Mesodermal cell (in vitro differentiated cells): ENCODE results near the gene MYO5B.

Source experiments
- H3K27ac ChIP-seq: 2 replicates; pipeline ENCODE4 v1.7.0; 2013; ENCODE audit warnings: mild to moderate bottlenecking, low read depth, low read length, moderate library complexity; ENCODE audit not compliant: severe bottlenecking
- H3K36me3 ChIP-seq: 2 replicates; pipeline ENCODE4 v1.7.1; 2013; ENCODE audit warnings: mild to moderate bottlenecking, low read length, moderate library complexity; ENCODE audit not compliant: control insufficient read depth, insufficient read depth
- H3K4me1 ChIP-seq: one replicate; pipeline ENCODE4 v1.7.1; 2013; ENCODE audit warnings: mild to moderate bottlenecking, low read length; ENCODE audit not compliant: insufficient read depth, control insufficient read depth, poor library complexity, severe bottlenecking
- H3K4me3 ChIP-seq: 2 replicates; pipeline ENCODE4 v1.7.0; 2013; ENCODE audit warnings: low read length, control low read depth, mild to moderate bottlenecking; ENCODE audit not compliant: insufficient read depth, poor library complexity, severe bottlenecking; ENCODE audit errors: extremely low read depth
- H3K9me3 ChIP-seq: 2 replicates; pipeline ENCODE4 v1.7.1; 2013; ENCODE audit warnings: mild to moderate bottlenecking, low read length, moderate library complexity; ENCODE audit not compliant: control insufficient read depth
- WGBS, 2 experiments: methylation state at CpG; one replicate each; pipeline ENCODE4 v1.1.5; 2013; ENCODE audit warnings: missing lambda C conversion rate in 2 of 2; ENCODE audit not compliant: insufficient coverage in 2 of 2; 5-methylcytosine and 5-hydroxymethylcytosine counted together

MYO5B gene

DNA sequence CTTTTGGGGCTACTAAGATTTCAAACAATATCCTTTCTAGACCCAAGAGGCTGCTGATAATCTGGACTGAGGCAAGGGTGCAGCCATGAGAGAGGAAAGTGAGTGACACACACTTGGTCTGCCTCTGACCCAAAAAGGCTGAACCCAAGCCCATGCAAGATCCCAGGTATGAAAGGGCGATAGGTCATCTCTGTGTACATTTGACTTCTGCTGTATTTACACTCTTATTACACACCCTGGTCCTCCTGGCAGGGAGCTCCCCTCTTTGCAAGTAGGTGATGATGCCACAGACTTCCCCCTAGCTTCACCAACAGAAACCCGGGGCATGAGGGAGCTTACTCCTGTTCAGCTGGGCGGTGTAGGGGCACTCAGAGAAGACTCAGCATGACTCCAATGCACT lies 319.8 kb downstream of the MYO5B start:
- H3K27ac ChIP-seq = no peak overlapping the region
- no peaks in the 10 kb centered on the region for H3K36me3 ChIP-seq
- peaks cover 2% of the 10 kb centered on the region for H3K9me3 ChIP-seq
- H3K4me1 ChIP-seq = peaks cover 12% of the 10 kb centered on the region
- H3K4me3 ChIP-seq = no peak overlapping the region
- 85 to 94% methylated on average over 3 of the region's 3 CpGs for WGBS, 2 experiments

DNA sequence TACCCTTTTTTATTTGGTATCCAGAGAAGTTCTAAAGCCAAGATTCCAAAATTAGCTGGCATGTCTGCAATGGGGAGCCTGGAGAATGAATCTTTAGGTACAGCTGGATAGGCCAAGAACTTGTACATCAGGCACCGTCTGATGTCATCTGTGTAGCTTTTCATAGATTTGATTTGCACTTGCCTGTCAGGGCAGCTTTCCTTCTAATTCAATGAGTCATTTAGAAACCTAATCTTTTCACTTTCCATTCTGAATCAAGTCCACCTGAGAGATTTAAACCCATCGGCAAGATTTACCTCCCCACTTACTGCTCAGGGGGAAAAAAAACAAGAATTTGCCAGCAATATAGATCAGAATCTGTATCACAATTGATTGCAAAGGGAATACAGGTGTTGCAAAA lies 320.7 kb downstream of the MYO5B start:
- no peaks in the 10 kb centered on the region for H3K9me3 ChIP-seq
- H3K36me3 ChIP-seq = no peaks in the 10 kb centered on the region
- 100% methylated on average over 1 of the region's 2 CpGs for WGBS, 2 experiments
- H3K4me1 ChIP-seq = peaks cover 12% of the 10 kb centered on the region
- H3K4me3 ChIP-seq = no peak overlapping the region
- no peak overlapping the region for H3K27ac ChIP-seq

DNA sequence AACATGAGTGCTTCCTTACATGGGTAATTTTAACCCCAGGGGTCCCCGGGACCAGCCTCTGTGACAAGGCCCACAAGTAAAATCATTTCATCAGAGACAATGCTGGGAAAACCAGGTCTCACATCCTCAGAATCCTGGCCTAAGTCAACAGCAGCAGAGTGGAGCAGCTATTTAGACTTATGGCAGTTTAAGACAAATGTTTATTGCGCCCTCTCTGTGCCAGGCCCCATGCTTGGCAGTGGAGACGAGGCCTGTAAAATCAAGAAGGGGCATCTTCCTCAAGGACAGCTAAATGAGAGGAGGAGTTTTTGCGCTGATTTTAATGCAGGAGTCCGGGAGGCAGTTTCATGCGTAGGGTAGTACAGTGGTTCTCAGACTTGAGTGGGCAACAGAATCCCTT lies 325.6 kb downstream of the MYO5B start:
- WGBS, 2 experiments = 61 to 74% methylated on average over 4 to 5 of the region's 6 CpGs

DNA sequence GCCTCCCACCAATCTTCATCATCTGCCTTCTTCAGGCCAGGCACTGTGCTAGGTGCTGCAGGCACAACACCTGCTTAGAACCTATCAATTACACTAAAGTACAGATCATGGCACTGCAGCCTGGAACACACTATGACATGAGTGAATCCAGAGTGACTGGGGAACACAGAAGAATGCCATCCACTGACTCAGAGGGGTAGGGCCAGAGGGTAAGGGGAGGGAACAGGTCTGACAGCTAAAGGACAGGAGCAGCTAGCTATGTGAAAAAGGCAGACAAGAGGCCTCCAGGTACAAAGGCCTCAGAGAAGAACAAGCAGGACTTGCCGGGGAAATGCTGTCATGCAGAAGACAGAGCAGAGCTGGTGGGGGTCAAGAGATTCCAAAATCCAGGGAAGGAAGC lies 328.3 kb downstream of the MYO5B start:
- no peaks in the 10 kb centered on the region for H3K4me1 ChIP-seq
- no peak overlapping the region for H3K27ac ChIP-seq
- H3K9me3 ChIP-seq = no peaks in the 10 kb centered on the region
- no peak overlapping the region for H3K4me3 ChIP-seq
- no peaks in the 10 kb centered on the region for H3K36me3 ChIP-seq
- WGBS, 2 experiments = 100% methylated on average over 1 of the region's 1 CpG

More for the DNA sequence above, 325.6 kb downstream of the MYO5B start:
- no peak overlapping the region for H3K4me3 ChIP-seq
- no peaks in the 10 kb centered on the region for H3K9me3 ChIP-seq
- no peaks in the 10 kb centered on the region for H3K36me3 ChIP-seq
- H3K4me1 ChIP-seq = no peaks in the 10 kb centered on the region
- H3K27ac ChIP-seq = no peak overlapping the region

DNA sequence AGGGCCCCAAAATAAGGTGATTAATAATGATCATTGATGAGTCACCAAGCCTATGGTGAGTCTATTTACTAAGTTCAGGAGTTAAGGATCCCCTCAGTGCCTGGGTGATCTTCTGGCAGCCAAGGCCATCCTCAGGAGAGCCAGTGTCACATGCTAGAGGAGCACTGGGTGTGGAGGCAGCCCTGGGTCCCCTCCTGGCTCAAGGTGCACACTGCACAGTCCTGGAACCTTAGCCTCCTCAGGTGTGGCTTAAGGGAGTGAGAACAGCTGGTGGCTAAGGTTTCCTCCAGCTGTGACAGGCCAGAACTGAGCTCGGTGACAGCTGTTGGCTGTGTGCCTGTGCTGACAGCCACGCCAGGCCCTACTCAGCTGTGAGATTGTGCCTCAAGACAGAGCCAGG lies 329.5 kb downstream of the MYO5B start:
- Histone ChIP-seq H3K27ac (no peak overlapping the region), H3K9me3 (no peaks in the 10 kb centered on the region), H3K36me3 (no peaks in the 10 kb centered on the region), H3K4me1 (no peaks in the 10 kb centered on the region), H3K4me3 (no peak overlapping the region)
- 100% methylated on average over 2 of the region's 2 CpGs for WGBS, 2 experiments

DNA sequence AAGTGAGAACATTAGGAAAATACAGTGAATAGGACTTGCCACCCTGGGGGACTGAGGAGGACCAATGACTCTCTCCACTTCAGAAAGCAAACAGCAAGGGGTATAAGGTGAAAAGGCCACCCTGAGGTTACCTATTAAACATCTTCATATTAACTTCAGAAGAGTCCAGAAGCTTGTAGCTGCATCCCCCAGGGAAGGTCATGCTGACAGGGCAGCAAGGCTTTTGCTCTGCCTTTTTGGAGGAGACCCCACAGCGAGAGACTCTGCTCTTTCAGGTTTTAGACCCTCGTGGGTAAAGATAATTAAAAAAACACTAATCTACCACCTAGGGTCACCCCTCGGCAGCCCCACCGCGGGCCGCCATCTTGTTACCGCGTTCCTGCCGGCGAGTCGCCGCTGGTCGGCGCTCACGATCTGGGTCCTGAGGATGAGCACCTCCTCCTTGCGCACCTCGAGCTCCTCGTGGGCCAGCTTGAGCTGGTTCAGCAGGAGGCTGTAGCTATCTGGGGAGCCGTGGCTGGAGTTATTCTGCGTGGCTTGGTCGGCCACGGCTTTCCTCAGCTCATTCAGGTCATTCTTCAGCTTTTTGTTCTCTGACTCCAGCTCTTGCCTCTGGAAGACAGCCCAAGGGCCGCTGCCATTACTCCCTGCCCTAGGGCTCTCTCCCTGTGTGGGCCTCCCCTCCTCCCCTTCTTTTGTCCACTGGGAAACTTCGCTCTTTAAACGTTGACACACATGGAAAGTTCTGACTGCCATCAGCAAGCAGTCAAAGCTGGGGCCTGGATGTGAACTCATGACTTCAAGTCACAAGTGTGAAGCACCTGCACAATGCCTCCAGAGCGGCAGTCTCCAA lies 331.0 kb downstream of the MYO5B start:
- Histone ChIP-seq H3K36me3 (no peaks in the 10 kb centered on the region), H3K27ac (no peak overlapping the region), H3K4me3 (no peak overlapping the region), H3K4me1 (peaks cover 5% of the 10 kb centered on the region), H3K9me3 (no peaks in the 10 kb centered on the region)
- 89 to 91% methylated on average over 25 to 26 of the region's 26 CpGs for WGBS, 2 experiments

DNA sequence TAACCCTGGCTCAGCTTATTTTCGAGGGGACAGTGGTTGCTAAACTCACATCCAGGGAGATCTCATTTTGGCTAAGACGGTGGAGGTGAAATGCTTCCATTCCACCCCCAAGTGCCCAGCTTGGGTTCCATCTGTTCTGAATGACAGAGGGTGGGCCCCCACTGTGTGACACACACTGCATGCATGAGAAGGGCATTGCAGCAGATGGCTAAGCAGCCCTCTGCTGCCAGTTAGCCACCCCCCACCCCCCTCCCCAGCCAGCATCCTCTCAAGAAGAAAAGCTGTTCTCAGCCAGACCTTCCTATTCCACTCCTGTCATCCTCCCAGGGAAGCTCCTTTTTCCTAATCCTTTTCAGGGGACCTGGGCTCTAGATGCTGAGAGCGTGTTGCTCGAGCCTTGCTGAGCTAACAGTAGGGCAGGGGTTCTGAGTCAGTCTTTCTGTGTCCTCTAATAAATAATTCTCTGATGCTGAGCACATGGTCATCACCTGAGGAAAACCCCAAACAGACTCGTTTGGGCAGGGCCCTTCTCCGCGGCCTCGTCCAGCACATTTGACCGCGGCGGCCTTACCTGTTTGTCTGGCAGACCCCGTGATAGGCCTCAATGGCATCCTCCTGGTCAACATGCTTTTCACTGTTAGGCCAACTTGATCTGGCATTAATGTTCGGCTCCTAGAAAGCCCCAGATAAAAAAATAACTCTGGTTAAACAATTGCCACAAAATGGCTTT lies 332.1 kb downstream of the MYO5B start:
- Histone ChIP-seq H3K4me1 (peaks cover 11% of the 10 kb centered on the region), H3K4me3 (no peak overlapping the region), H3K36me3 (no peaks in the 10 kb centered on the region), H3K27ac (no peak overlapping the region), H3K9me3 (no peaks in the 10 kb centered on the region)
- 91 to 96% methylated on average over 10 to 12 of the region's 13 CpGs for WGBS, 2 experiments

DNA sequence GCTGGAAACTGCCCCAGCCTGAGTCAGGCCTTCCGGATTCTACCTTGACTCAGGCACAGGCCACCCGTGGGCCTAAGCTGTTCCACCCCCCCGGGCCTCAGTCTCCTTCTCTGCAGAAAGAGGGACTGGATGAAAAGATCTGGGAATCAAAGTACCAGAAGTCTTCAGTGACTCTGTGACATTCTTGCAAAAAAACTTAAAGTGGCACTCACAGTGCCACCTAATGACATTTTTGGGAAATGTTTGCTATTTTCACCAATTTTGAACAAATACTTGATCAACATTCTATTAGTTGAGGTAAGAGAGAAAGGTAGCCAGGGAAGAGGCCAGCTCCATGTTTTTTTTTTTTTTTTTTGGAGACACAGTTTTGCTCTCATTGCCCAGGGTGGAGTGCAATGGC lies 333.3 kb downstream of the MYO5B start:
- Histone ChIP-seq H3K4me1 (peaks cover 11% of the 10 kb centered on the region), H3K4me3 (no peak overlapping the region), H3K27ac (no peak overlapping the region), H3K36me3 (no peaks in the 10 kb centered on the region), H3K9me3 (no peaks in the 10 kb centered on the region)
- WGBS, 2 experiments = 42% methylated on average over 3 of the region's 3 CpGs; no CpG with 5 or more reads in 1 of the 2 experiments

DNA sequence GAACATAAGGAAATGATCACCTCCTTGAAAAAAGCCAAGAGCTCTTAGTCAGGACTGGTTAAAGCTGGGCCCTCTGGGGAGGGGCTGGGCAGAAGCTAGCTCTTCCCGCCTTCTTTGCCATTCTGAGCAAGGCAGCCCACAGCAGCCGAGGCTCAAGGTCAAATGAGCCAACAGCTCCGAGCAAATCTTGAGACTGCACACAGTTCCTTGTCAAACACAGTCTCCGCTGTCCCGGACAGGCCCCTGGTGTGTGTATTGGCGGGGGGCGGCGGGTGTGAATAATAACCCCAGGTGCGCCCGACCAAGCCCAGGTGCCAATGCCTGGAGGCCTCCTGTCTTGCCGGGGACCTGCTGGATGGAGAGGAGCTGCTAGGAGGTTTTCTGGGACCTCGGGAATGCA lies 335.2 kb downstream of the MYO5B start:
- H3K9me3 ChIP-seq = no peaks in the 10 kb centered on the region
- WGBS, 2 experiments = 89 to 95% methylated on average over 5 to 7 of the region's 12 CpGs
- H3K36me3 ChIP-seq = no peaks in the 10 kb centered on the region
- H3K4me3 ChIP-seq = no peak overlapping the region
- peaks cover 11% of the 10 kb centered on the region for H3K4me1 ChIP-seq
- H3K27ac ChIP-seq = no peak overlapping the region

DNA sequence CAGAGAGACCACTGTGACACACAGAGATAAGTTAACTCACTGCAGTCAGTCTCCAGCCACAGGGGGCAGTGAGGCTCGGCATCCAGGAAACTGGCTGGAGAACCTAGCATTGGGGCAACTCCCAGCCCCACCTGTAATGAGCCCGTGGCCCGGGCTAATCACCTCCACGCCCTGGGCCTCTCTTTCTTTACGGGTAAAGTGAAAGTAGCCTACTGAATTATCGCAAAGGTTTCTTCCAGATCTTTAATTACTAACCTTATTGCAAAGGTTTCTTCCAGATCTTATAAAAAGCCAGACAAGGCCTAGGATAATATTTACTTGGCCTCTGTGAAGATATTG lies 336.0 kb downstream of the MYO5B start:
- WGBS, 2 experiments = 53 to 71% methylated on average over 4 to 6 of the region's 6 CpGs
- Histone ChIP-seq H3K9me3 (no peaks in the 10 kb centered on the region), H3K27ac (no peak overlapping the region), H3K4me3 (no peak overlapping the region), H3K36me3 (no peaks in the 10 kb centered on the region), H3K4me1 (peaks cover 11% of the 10 kb centered on the region)
